Ishikawa (cell line): ENCODE measurements around the gene ZG16B.

Source experiments
- CEBPB ChIP-seq: IDR thresholded peaks from 2 replicates; pipeline ENCODE4 v1.6.1; 2012
- CREB1 ChIP-seq: IDR thresholded peaks from 2 replicates; pipeline ENCODE4 v1.6.1; 2012; ENCODE audit warnings: low read depth
- EGR1 ChIP-seq: IDR thresholded peaks from 2 replicates; pipeline ENCODE4 v1.6.1; 2012
- EP300 ChIP-seq: IDR thresholded peaks from 2 replicates; pipeline ENCODE4 v1.6.1; 2012; ENCODE audit warnings: borderline replicate concordance
- FOXM1 ChIP-seq: IDR thresholded peaks from 2 replicates; pipeline ENCODE4 v1.6.1; 2012; ENCODE audit warnings: low read depth, borderline replicate concordance
- MAX ChIP-seq: IDR thresholded peaks from 2 replicates; pipeline ENCODE4 v1.6.1; 2012
- NFIC ChIP-seq: IDR thresholded peaks from 2 replicates; pipeline ENCODE4 v1.6.1; 2012
- RAD21 ChIP-seq: IDR thresholded peaks from 2 replicates; pipeline ENCODE4 v1.6.1; 2012; ENCODE audit warnings: low read depth
- REST ChIP-seq: IDR thresholded peaks from 2 replicates; pipeline ENCODE4 v1.6.1; 2012; ENCODE audit warnings: low read depth, mild to moderate bottlenecking
- TAF1 ChIP-seq: IDR thresholded peaks from 2 replicates; pipeline ENCODE4 v1.6.1; 2012; ENCODE audit warnings: low read depth, mild to moderate bottlenecking
- TCF12 ChIP-seq: IDR thresholded peaks from 2 replicates; pipeline ENCODE4 v1.6.1; 2012; ENCODE audit warnings: low read depth
- TEAD4 ChIP-seq: IDR thresholded peaks from 2 replicates; pipeline ENCODE4 v1.6.1; 2012
- YY1 ChIP-seq: IDR thresholded peaks from 2 replicates; pipeline ENCODE4 v1.6.1; 2012; ENCODE audit warnings: low read depth
- ZBTB7A ChIP-seq: IDR thresholded peaks from 2 replicates; pipeline ENCODE4 v1.6.1; 2012; ENCODE audit warnings: low read depth
- TF ChIP-seq, protein P1 (sequence below): IDR thresholded peaks from 2 replicates; pipeline ENCODE4 v1.6.1; 2012

Gene ZG16B

GRCh38 chr16:2829501-2830354 lies at the start of gene ZG16B:
Gene ZG16B (plus strand): TSS chr16:2830303. CDS start chr16:2830442, 139 bp downstream.
- TF ChIP-seq TAF1 (no peak), CEBPB (no peak), YY1 (no peak), ZBTB7A (no peak), TCF12 (no peak), EP300 (no peak), NFIC (no peak), EGR1 (no peak), REST (no peak), FOXM1 (no peak), MAX (no peak)
- TF ChIP-seq, protein P1, sequence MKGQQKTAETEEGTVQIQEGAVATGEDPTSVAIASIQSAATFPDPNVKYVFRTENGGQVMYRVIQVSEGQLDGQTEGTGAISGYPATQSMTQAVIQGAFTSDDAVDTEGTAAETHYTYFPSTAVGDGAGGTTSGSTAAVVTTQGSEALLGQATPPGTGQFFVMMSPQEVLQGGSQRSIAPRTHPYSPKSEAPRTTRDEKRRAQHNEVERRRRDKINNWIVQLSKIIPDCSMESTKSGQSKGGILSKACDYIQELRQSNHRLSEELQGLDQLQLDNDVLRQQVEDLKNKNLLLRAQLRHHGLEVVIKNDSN = no peak

- TF ChIP-seq ZBTB7A = no peak
- TF ChIP-seq CEBPB = no peak
- no peak for TF ChIP-seq CREB1
- TF ChIP-seq EGR1 = no peak
- TF ChIP-seq NFIC = no peak
Measured at GRCh38 chr16:2782583-2783351, 47.3 kb upstream of the ZG16B start.

- TF ChIP-seq TCF12 (no peak), ZBTB7A (no peak), YY1 (no peak), CEBPB (no peak), REST (no peak), RAD21 (no peak), EP300 (no peak), MAX (no peak), CREB1 (no peak), FOXM1 (no peak), TEAD4 (no peak), TAF1 (no peak), EGR1 (no peak), NFIC (no peak)
- TF ChIP-seq, protein P1 = no peak
Measured at GRCh38 chr16:2783581-2784357, 46.3 kb upstream of the ZG16B start.

- TF ChIP-seq ZBTB7A = no peak
- TF ChIP-seq TAF1 = no peak
- no peak for TF ChIP-seq REST
- TF ChIP-seq CREB1 = no peak
- no peak for TF ChIP-seq RAD21
- no peak for TF ChIP-seq FOXM1
- no peak for TF ChIP-seq EGR1
- no peak for TF ChIP-seq EP300
Measured at GRCh38 chr16:2784358-2785100, 45.6 kb upstream of the ZG16B start.
